HEK293 (cell line): ENCODE data around the gene TECR.

ENCODE experiments used
- GLIS2 ChIP-seq: fragments of 450-650 bp; formaldehyde crosslinking; IDR thresholded peaks from 2 replicates; pipeline ENCODE4 v1.5.1; 2016; ENCODE audit warnings: missing biosample characterization, missing genetic modification characterization
- KLF10 ChIP-seq: fragments of 450-650 bp; IDR thresholded peaks from 2 replicates; pipeline ENCODE4 v1.5.1; 2018; ENCODE audit warnings: missing biosample characterization, mild to moderate bottlenecking, missing genetic modification characterization
- REPIN1 ChIP-seq: fragments of 450-650 bp; formaldehyde crosslinking; IDR thresholded peaks from 2 replicates; pipeline ENCODE4 v1.5.1; 2017; ENCODE audit warnings: missing biosample characterization, missing genetic modification characterization, low read depth
- SCRT1 ChIP-seq: fragments of 450-650 bp; formaldehyde crosslinking; IDR thresholded peaks from 2 replicates; pipeline ENCODE4 v1.5.1; 2016; ENCODE audit warnings: missing biosample characterization, missing genetic modification characterization, borderline replicate concordance
- SETDB1 ChIP-seq: IDR thresholded peaks from one replicate; pipeline ENCODE4 v1.6.1; 2017; ENCODE audit warnings: mild to moderate bottlenecking, low read length, moderate library complexity, mixed read lengths; ENCODE audit not compliant: insufficient read length
- SP2 ChIP-seq: fragments of 450-650 bp; formaldehyde crosslinking; IDR thresholded peaks from 2 replicates; pipeline ENCODE4 v1.5.1; 2016; ENCODE audit warnings: missing biosample characterization, missing genetic modification characterization
- ZBTB17 ChIP-seq: fragments of 450-650 bp; formaldehyde crosslinking; IDR thresholded peaks from 2 replicates; pipeline ENCODE4 v1.5.1; 2016; ENCODE audit warnings: missing biosample characterization, missing genetic modification characterization
- ZBTB48 ChIP-seq: fragments of 450-650 bp; formaldehyde crosslinking; IDR thresholded peaks from 2 replicates; pipeline ENCODE4 v1.5.1; 2016; ENCODE audit warnings: missing biosample characterization, missing genetic modification characterization
- ZEB2 ChIP-seq: fragments of 450-650 bp; formaldehyde crosslinking; IDR thresholded peaks from 2 replicates; pipeline ENCODE4 v1.5.1; 2016; ENCODE audit warnings: missing biosample characterization, missing genetic modification characterization
- ZFP69B ChIP-seq: fragments of 450-650 bp; formaldehyde crosslinking; IDR thresholded peaks from 2 replicates; pipeline ENCODE4 v1.5.1; 2016; ENCODE audit warnings: missing biosample characterization, missing genetic modification characterization
- ZNF10 ChIP-seq: fragments of 450-650 bp; formaldehyde crosslinking; IDR thresholded peaks from 2 replicates; pipeline ENCODE4 v1.5.1; 2017; ENCODE audit warnings: missing biosample characterization, missing genetic modification characterization
- ZNF169 ChIP-seq: fragments of 450-650 bp; formaldehyde crosslinking; IDR thresholded peaks from 2 replicates; pipeline ENCODE4 v1.5.1; 2016; ENCODE audit warnings: missing biosample characterization, missing genetic modification characterization
- ZNF2 ChIP-seq: fragments of 450-650 bp; formaldehyde crosslinking; IDR thresholded peaks from 2 replicates; pipeline ENCODE4 v1.5.1; 2016; ENCODE audit warnings: missing biosample characterization, missing genetic modification characterization
- ZNF221 ChIP-seq: fragments of 450-650 bp; formaldehyde crosslinking; IDR thresholded peaks from 2 replicates; pipeline ENCODE4 v1.5.1; 2017; ENCODE audit warnings: missing biosample characterization, missing genetic modification characterization, borderline replicate concordance
- ZNF311 ChIP-seq: fragments of 450-650 bp; formaldehyde crosslinking; IDR thresholded peaks from 2 replicates; pipeline ENCODE4 v1.5.1; 2017; ENCODE audit warnings: missing biosample characterization, missing genetic modification characterization, borderline replicate concordance
- ZNF324 ChIP-seq: fragments of 450-650 bp; formaldehyde crosslinking; IDR thresholded peaks from 2 replicates; pipeline ENCODE4 v1.5.1; 2016; ENCODE audit warnings: missing biosample characterization, missing genetic modification characterization
- ZNF341 ChIP-seq: fragments of 450-650 bp; formaldehyde crosslinking; IDR thresholded peaks from 2 replicates; pipeline ENCODE4; 2016; ENCODE audit warnings: low read depth, missing biosample characterization, missing genetic modification characterization
- ZNF404 ChIP-seq: fragments of 450-650 bp; formaldehyde crosslinking; IDR thresholded peaks from 2 replicates; pipeline ENCODE4 v1.5.1; 2017; ENCODE audit warnings: missing biosample characterization, missing genetic modification characterization
- ZNF501 ChIP-seq: fragments of 450-650 bp; formaldehyde crosslinking; IDR thresholded peaks from 2 replicates; pipeline ENCODE4 v1.5.1; 2016; ENCODE audit warnings: missing biosample characterization, missing genetic modification characterization
- ZNF624 ChIP-seq: fragments of 450-650 bp; formaldehyde crosslinking; IDR thresholded peaks from 2 replicates; pipeline ENCODE4 v1.5.1; 2017; ENCODE audit warnings: missing biosample characterization, missing genetic modification characterization
- ZNF626 ChIP-seq: fragments of 450-650 bp; sonication (Bioruptor Pico); formaldehyde crosslinking; IDR thresholded peaks from 2 replicates; pipeline ENCODE4 v1.5.1; 2018; ENCODE audit warnings: missing biosample characterization, missing genetic modification characterization, inconsistent platforms
- TF ChIP-seq, protein P1 (sequence below): fragments of 450-650 bp; formaldehyde crosslinking; optimal IDR thresholded peaks from 2 replicates; pipeline ENCODE3; 2016; ENCODE audit warnings: missing biosample characterization, mild to moderate bottlenecking, missing genetic modification characterization
- TF ChIP-seq, protein P2 (sequence below): fragments of 450-650 bp; formaldehyde crosslinking; IDR thresholded peaks from 2 replicates; pipeline ENCODE4 v1.5.1; 2016; ENCODE audit warnings: missing biosample characterization, missing genetic modification characterization, borderline replicate concordance
- TF ChIP-seq, protein P3 (sequence below): fragments of 450-650 bp; formaldehyde crosslinking; IDR thresholded peaks from 2 replicates; pipeline ENCODE4 v1.5.1; 2016; ENCODE audit warnings: missing biosample characterization, missing genetic modification characterization
- TF ChIP-seq, protein P4 (sequence below): fragments of 450-650 bp; formaldehyde crosslinking; IDR thresholded peaks from 2 replicates; pipeline ENCODE4 v1.5.1; 2016; ENCODE audit warnings: missing biosample characterization, missing genetic modification characterization
- TF ChIP-seq, protein P5 (sequence below): fragments of 450-650 bp; formaldehyde crosslinking; IDR thresholded peaks from 2 replicates; pipeline ENCODE4 v1.5.1; 2016; ENCODE audit warnings: missing biosample characterization, missing genetic modification characterization, low read depth

The TECR gene

DNA sequence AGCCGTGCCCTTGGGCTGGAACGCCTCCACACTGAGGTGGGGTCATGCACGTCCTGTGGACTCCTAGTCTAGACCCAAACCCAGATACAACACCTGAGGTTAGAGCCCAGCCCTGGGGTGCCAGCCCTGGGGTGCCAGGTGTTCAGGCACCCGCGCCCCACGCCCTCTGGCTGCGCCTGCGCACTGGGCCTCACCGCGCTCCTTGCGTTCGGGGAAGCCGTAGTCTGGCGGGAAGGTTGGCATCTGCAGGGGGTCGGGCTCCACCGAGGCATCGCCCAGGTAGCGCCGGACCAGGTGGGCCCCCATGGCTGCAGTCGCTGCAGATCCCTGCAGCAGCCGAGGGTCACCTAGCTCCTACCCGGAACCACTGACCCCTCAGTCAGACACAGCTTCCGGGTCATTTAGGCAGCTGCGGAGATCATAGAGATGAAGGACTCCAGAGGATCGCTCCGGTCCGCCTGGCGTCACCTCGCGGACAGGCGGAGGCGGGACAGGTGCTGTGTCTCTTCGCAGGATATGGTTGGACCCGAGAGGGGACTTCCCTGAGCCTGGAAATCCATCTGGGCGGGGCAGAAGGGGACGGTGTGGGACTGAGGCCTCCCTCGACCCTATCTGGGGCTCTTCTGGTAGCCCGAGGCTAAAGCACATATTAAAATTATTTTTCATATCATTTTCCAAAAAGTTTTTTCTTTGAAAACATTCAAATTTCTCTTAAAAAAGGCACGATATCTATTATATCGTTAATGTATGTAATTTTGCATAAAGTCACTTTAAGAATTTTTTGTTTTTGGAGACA, 42.5 kb downstream of the TECR start, which contains the start of gene NDUFB7 (continued):
- TF ChIP-seq REPIN1 (no peak), ZNF341 (peak; percentile 74), ZEB2 (tag by site-specific recombination) (peak; percentile 88), ZBTB48 (tag by site-specific recombination) (0 out of 2 replicates have a peak, but pooled peaks have one; percentile 53), ZNF626 (no peak), ZNF324 (tag by site-specific recombination) (peak; percentile 56; the same call in 1 of the 2 replicates), SP2 (tag by site-specific recombination) (peak; percentile 90), ZNF10 (tag by site-specific recombination) (no peak; the same call in 1 of the 2 replicates), ZNF501 (tag by site-specific recombination) (peak; percentile 76; the same call in 1 of the 2 replicates), ZNF221 (tag by site-specific recombination) (no peak), ZNF2 (tag by site-specific recombination) (peak; percentile 74), ZNF169 (tag by site-specific recombination) (no peak), SCRT1 (tag by site-specific recombination) (0 out of 2 replicates have a peak, but pooled peaks have one; percentile 5), ZNF404 (tag by site-specific recombination) (no peak), SETDB1 (no peak), ZNF311 (tag by site-specific recombination) (no peak), GLIS2 (tag by site-specific recombination) (peak; percentile 78), ZFP69B (tag by site-specific recombination) (peak; percentile 62; the same call in 1 of the 2 replicates), KLF10 (tag by site-specific recombination) (no peak; the same call in 1 of the 2 replicates), ZNF624 (tag by site-specific recombination) (no peak), ZBTB17 (tag by site-specific recombination) (peak; percentile 83)
- TF ChIP-seq, protein P1, sequence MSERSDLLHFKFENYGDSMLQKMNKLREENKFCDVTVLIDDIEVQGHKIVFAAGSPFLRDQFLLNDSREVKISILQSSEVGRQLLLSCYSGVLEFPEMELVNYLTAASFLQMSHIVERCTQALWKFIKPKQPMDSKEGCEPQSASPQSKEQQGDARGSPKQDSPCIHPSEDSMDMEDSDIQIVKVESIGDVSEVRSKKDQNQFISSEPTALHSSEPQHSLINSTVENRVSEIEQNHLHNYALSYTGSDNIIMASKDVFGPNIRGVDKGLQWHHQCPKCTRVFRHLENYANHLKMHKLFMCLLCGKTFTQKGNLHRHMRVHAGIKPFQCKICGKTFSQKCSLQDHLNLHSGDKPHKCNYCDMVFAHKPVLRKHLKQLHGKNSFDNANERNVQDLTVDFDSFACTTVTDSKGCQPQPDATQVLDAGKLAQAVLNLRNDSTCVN = peak; percentile 31
- TF ChIP-seq, protein P2, sequence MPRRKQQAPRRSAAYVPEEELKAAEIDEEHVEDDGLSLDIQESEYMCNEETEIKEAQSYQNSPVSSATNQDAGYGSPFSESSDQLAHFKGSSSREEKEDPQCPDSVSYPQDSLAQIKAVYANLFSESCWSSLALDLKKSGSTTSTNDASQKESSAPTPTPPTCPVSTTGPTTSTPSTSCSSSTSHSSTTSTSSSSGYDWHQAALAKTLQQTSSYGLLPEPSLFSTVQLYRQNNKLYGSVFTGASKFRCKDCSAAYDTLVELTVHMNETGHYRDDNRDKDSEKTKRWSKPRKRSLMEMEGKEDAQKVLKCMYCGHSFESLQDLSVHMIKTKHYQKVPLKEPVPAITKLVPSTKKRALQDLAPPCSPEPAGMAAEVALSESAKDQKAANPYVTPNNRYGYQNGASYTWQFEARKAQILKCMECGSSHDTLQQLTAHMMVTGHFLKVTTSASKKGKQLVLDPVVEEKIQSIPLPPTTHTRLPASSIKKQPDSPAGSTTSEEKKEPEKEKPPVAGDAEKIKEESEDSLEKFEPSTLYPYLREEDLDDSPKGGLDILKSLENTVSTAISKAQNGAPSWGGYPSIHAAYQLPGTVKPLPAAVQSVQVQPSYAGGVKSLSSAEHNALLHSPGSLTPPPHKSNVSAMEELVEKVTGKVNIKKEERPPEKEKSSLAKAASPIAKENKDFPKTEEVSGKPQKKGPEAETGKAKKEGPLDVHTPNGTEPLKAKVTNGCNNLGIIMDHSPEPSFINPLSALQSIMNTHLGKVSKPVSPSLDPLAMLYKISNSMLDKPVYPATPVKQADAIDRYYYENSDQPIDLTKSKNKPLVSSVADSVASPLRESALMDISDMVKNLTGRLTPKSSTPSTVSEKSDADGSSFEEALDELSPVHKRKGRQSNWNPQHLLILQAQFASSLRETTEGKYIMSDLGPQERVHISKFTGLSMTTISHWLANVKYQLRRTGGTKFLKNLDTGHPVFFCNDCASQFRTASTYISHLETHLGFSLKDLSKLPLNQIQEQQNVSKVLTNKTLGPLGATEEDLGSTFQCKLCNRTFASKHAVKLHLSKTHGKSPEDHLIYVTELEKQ (tag by site-specific recombination) = no peak
- TF ChIP-seq, protein P3, sequence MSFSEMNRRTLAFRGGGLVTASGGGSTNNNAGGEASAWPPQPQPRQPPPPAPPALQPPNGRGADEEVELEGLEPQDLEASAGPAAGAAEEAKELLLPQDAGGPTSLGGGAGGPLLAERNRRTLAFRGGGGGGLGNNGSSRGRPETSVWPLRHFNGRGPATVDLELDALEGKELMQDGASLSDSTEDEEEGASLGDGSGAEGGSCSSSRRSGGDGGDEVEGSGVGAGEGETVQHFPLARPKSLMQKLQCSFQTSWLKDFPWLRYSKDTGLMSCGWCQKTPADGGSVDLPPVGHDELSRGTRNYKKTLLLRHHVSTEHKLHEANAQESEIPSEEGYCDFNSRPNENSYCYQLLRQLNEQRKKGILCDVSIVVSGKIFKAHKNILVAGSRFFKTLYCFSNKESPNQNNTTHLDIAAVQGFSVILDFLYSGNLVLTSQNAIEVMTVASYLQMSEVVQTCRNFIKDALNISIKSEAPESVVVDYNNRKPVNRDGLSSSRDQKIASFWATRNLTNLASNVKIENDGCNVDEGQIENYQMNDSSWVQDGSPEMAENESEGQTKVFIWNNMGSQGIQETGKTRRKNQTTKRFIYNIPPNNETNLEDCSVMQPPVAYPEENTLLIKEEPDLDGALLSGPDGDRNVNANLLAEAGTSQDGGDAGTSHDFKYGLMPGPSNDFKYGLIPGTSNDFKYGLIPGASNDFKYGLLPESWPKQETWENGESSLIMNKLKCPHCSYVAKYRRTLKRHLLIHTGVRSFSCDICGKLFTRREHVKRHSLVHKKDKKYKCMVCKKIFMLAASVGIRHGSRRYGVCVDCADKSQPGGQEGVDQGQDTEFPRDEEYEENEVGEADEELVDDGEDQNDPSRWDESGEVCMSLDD = peak; percentile 96
- TF ChIP-seq, protein P4, sequence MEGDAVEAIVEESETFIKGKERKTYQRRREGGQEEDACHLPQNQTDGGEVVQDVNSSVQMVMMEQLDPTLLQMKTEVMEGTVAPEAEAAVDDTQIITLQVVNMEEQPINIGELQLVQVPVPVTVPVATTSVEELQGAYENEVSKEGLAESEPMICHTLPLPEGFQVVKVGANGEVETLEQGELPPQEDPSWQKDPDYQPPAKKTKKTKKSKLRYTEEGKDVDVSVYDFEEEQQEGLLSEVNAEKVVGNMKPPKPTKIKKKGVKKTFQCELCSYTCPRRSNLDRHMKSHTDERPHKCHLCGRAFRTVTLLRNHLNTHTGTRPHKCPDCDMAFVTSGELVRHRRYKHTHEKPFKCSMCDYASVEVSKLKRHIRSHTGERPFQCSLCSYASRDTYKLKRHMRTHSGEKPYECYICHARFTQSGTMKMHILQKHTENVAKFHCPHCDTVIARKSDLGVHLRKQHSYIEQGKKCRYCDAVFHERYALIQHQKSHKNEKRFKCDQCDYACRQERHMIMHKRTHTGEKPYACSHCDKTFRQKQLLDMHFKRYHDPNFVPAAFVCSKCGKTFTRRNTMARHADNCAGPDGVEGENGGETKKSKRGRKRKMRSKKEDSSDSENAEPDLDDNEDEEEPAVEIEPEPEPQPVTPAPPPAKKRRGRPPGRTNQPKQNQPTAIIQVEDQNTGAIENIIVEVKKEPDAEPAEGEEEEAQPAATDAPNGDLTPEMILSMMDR (tag by site-specific recombination) = peak; percentile 97
- TF ChIP-seq, protein P5, sequence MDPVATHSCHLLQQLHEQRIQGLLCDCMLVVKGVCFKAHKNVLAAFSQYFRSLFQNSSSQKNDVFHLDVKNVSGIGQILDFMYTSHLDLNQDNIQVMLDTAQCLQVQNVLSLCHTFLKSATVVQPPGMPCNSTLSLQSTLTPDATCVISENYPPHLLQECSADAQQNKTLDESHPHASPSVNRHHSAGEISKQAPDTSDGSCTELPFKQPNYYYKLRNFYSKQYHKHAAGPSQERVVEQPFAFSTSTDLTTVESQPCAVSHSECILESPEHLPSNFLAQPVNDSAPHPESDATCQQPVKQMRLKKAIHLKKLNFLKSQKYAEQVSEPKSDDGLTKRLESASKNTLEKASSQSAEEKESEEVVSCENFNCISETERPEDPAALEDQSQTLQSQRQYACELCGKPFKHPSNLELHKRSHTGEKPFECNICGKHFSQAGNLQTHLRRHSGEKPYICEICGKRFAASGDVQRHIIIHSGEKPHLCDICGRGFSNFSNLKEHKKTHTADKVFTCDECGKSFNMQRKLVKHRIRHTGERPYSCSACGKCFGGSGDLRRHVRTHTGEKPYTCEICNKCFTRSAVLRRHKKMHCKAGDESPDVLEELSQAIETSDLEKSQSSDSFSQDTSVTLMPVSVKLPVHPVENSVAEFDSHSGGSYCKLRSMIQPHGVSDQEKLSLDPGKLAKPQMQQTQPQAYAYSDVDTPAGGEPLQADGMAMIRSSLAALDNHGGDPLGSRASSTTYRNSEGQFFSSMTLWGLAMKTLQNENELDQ (tag by site-specific recombination) = no peak
